SK-N-MC (cell line): ENCODE results near the gene VASN.

ENCODE experiments used
- DNase-seq: peaks from one replicate; pipeline ENCODE4 v3.0.0-alpha.2; 2011; ENCODE audit warnings: low read depth, low spot score
- H3K27ac ChIP-seq: fragments of 200-600 bp; sonication (generic); 2 replicates; pipeline ENCODE4 v1.5.1; 2016; ENCODE audit warnings: mixed run types
- H3K36me3 ChIP-seq: fragments of 200-600 bp; sonication (generic); 2 replicates; pipeline ENCODE4 v1.6.1; 2017; ENCODE audit warnings: antibody characterized with exemption, low read length, mixed read lengths; ENCODE audit not compliant: insufficient read depth
- H3K4me3 ChIP-seq: fragments of 200-600 bp; sonication (generic); 2 replicates; pipeline ENCODE4 v1.5.1; 2016
- H3K9ac ChIP-seq: fragments of 200-600 bp; sonication (generic); 2 replicates; pipeline ENCODE4 v1.8.0; 2017; ENCODE audit warnings: mixed run types, mixed read lengths; ENCODE audit not compliant: insufficient read length
- H3K9me3 ChIP-seq: fragments of 200-600 bp; sonication (generic); 2 replicates; pipeline ENCODE4 v1.6.1; 2017; ENCODE audit warnings: low read depth, mild to moderate bottlenecking, antibody characterized with exemption, low read length, moderate library complexity, mixed read lengths
- EZH2 ChIP-seq: fragments of 200-600 bp; sonication (generic); IDR thresholded peaks from one replicate; pipeline ENCODE4 v1.6.1; 2017; ENCODE audit warnings: antibody characterized with exemption
- FOXP2 ChIP-seq: optimal IDR thresholded peaks from 2 replicates; pipeline ENCODE3; 2011; ENCODE audit warnings: mild to moderate bottlenecking, moderate library complexity; ENCODE audit not compliant: insufficient read depth; ENCODE audit errors: extremely low read length, control extremely low read depth
- POLR2AphosphoS5 ChIP-seq: IDR thresholded peaks from 2 replicates; pipeline ENCODE4 v1.6.1; 2012; ENCODE audit warnings: mild to moderate bottlenecking, low read depth, low read length, borderline replicate concordance

The VASN gene

DNA sequence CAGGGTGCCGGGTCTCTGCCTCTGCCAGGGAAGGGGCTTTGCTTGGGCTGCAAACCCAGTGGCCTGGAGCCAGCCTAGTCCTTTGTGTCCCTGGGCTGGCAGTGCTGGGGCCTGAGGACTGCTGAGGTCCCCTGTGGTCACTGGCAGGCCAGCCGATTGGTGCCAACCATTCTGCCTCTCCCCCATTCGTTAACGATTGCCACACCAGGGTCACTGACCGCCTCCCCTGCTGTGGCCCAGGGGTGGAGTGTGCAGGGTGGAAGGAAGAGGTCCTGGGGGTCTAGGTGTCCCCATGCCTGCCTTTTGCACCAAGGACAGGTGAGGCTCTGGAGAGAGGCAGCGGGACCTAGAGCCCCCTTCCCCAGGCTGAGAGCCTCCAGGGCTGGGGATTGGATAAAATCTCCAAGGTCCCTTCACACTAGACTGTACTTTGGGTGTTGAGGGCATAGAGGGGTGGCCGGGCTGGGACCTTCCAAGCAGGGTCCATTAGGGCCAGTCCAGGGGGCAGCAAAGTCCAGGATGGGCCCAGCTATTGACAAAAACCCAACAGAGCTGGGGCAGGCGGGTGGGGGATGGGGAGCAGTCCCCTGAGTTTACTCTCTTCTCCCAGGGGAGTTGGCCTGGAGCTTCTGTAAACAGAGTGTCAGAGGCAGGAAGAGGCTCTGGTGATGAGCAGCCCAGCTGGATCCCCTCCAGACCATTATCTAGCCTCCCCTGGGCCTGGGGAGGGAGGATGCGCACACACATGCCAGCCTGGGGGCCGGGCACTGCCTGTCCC lies 1.1 kb downstream of the VASN start:
- Histone ChIP-seq H3K4me3 (peak overlapping the region; percentile 85), H3K36me3 (no peaks in the 10 kb centered on the region), H3K27ac (no peak overlapping the region), H3K9me3 (no peaks in the 10 kb centered on the region), H3K9ac (peak overlapping the region; percentile 67)
- no peak for TF ChIP-seq EZH2
- no peak for TF ChIP-seq POLR2AphosphoS5
- TF ChIP-seq FOXP2, result no peak
- no peak for DNase-seq

GRCh38 chr16:4373356-4373908 lies 1.8 kb downstream of the VASN start:
- DNase-seq, result no peak
- Histone ChIP-seq H3K36me3 (no peaks in the 10 kb centered on the region), H3K9ac (no peak overlapping the region), H3K9me3 (no peaks in the 10 kb centered on the region), H3K4me3 (peak overlapping the region; percentile 85), H3K27ac (peak overlapping the region; percentile 62)
- TF ChIP-seq EZH2, result no peak
- no peak for TF ChIP-seq POLR2AphosphoS5
- no peak for TF ChIP-seq FOXP2

DNA sequence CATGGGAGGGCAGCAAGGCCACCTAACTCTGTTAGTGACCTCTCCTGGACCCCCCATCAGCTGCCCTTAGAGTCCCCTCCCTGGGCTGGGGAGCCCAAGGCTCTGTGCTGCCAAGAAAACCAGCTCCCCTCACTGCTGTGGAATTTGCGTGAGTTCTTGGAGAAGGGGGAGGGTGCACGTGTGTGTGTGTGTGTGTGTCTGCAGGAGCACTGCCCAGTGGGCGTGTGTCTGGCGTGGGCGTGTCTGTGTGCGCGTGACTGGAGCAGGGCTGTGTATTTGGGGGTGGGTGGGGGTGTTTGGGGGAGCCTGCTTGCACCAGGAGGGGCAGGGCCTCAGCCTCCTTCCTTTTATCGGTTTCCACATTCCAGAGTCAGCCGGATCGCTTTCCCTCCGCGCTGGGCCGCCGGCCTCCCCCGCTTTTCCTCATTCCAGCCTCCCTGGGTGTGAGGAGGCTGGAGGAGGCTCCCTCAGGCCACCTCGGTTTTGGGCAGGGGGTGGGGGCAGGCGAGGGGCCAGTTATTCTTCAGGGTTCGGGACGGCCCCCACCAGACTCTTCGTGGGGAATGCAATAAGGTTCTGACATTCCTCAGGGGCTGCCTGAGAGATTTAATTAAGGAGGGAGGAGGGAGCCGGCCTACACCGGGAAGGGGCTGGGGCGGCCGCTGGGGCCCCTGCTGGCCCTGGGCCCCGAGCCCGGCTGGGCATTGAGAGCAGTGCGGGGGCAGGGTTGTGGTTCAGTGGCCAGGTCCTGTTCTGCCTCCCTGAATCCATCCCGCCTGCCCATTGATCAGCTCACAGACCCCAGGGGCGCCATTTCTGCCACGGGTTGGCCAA lies 2.5 kb downstream of the VASN start:
- no peak overlapping the region for H3K9ac ChIP-seq
- DNase-seq, result no peak
- H3K4me3 ChIP-seq, result peak overlapping the region; percentile 85
- H3K27ac ChIP-seq, result peak overlapping the region; percentile 62
- H3K9me3 ChIP-seq, result no peaks in the 10 kb centered on the region
- H3K36me3 ChIP-seq, result no peaks in the 10 kb centered on the region
- TF ChIP-seq FOXP2 (no peak), POLR2AphosphoS5 (no peak), EZH2 (no peak)

DNA sequence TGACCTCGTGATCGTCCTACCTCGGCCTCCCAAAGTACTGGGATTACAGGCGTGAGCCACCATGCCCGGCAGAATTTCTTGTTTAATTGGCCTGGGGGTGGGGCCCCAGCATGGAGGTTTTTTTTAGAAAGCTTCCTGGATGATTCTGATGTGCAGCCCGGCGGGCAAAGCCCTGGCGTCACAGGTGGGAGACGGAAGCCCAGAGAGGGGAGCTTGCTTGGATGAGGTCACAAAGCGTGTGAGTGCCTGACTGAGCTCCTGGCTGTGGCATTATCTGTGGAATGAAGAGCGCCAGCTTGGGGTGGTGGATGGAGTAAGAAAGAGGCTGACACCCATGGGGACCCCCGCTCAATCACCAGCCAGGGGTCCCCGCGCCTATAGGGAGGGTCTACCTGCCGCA lies 4.1 kb downstream of the VASN start:
- Histone ChIP-seq H3K9me3 (no peaks in the 10 kb centered on the region), H3K36me3 (no peaks in the 10 kb centered on the region), H3K4me3 (no peak overlapping the region), H3K27ac (no peak overlapping the region), H3K9ac (no peak overlapping the region)
- no peak for DNase-seq
- TF ChIP-seq EZH2, result no peak
- TF ChIP-seq FOXP2, result no peak
- no peak for TF ChIP-seq POLR2AphosphoS5

DNA sequence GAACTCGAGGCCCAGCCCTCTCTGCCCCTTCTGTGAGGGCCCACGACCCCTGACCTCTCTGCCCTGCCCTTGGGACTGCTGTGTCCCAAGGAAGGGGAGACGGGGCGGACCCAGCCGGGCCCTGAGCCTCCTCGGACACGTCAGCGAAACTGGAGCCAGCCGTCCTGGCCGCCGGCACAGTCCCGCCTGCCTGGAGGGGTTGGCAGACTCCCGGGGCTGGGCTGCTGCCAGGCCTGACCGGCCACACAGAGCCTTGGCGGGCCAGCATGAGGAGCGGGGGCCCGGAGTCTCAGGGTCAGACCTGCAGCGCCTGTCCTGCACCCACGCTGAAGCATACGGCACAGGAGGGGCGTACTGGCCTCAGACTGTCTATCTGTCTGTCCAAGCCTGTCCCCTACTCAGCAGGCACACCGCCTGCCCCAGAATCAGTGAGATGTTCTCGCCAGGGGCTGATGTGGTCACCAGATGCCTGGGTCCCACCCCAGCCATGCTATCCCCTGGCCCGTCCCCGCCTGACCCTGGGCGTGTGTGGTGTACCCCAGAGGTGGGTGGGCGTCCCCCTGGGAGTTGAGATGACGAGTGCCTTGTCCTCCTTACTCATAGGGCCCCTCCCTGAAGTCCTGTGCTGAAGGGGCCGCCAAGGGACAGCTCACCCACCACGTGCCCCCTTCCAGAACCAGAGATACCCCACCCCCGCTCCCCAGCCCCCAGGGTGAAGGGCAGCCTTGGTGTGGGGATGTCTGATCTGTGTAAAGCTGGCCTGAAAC lies 4.7 kb downstream of the VASN start:
- H3K9me3 ChIP-seq, result no peaks in the 10 kb centered on the region
- H3K9ac ChIP-seq, result no peak overlapping the region
- DNase-seq, result no peak
- H3K36me3 ChIP-seq, result no peaks in the 10 kb centered on the region
- no peak overlapping the region for H3K4me3 ChIP-seq
- TF ChIP-seq EZH2, result no peak
- TF ChIP-seq FOXP2, result no peak
- no peak for TF ChIP-seq POLR2AphosphoS5
- H3K27ac ChIP-seq, result no peak overlapping the region

DNA sequence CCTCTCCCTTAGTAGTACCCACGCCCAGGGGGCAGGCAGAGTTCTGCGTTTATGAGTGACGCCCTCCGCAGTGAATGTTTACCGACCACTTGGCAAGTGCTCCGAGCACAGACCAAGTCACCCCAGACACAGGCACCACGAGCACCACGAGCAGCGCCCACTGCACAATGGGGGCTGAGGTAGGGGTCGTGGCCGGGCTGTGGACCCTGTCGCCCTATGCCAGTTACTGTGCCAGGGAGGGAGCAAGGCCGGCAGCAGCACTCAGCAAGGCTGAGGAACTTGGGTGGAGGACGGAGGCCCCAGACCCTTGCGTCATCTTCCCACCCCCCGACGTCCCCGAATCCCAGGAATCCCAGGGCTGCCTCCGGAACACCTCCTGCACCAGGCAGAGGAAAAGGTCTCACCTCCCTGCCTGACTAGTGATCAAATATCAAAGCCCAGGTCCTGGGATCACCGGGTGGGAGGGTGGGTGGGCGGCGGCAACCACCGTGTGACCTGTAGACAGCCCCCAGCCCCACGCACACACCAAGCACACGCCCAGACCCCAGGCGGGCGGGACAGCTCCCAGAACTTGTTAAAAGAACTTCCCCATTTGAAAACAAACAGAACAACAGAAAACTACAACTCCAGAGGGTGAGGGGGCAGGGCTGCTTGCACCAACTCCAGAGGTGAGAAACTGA lies 5.4 kb downstream of the VASN start:
- no peak overlapping the region for H3K9ac ChIP-seq
- TF ChIP-seq FOXP2 (no peak), EZH2 (no peak), POLR2AphosphoS5 (no peak)
- H3K4me3 ChIP-seq, result no peak overlapping the region
- no peaks in the 10 kb centered on the region for H3K9me3 ChIP-seq
- H3K27ac ChIP-seq, result peak overlapping the region; percentile 50; the same call in 1 of the 2 replicates
- DNase-seq, result no peak
- H3K36me3 ChIP-seq, result no peaks in the 10 kb centered on the region; the same call in 1 of the 2 replicates

DNA sequence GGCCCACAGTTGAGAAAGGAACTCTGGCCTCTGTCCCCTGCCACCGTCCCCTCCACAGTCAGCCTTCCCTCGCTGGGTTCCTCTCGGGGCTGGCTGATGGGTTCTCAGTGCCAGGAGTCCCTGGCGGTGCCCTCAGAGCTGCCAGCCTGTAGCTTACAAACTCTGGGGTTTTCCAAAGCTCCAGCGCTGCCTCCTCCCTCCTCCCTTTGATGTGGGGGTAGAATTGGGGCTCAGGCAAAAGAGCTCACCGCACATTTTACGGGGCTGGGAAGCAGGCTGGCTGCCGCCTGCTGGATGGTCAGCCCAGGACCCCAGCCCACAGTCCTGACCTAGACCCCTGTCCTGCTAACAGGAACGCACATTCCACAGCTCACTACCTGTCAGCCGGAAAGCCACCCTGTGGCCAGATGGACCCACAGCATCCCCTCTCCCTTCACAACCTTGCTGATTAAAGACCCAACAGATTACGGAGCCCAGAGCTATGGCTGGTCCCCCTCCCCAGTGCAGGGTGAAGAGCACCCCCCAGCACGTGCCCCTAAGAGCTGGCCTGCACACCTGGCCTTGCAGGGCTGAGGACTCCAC lies 6.0 kb downstream of the VASN start:
- no peaks in the 10 kb centered on the region for H3K9me3 ChIP-seq
- DNase-seq, result no peak
- no peak overlapping the region for H3K4me3 ChIP-seq
- H3K9ac ChIP-seq, result no peak overlapping the region
- no peak for TF ChIP-seq FOXP2
- no peak for TF ChIP-seq EZH2
- no peak for TF ChIP-seq POLR2AphosphoS5
- H3K36me3 ChIP-seq, result no peaks in the 10 kb centered on the region; the same call in 1 of the 2 replicates
- H3K27ac ChIP-seq, result peak overlapping the region; percentile 50; the same call in 1 of the 2 replicates
